Liver (tissue), 9 donors: Measurements from ENCODE around the gene RBMS3. TPM values are rescaled to one million over a fixed set of nuclear protein-coding genes. Genes with fewer than 3 reads are reported as not detected.

Experiments used
- DNase-seq: peaks from one replicate; pipeline ENCODE4 v3.0.0-alpha.2; 2017; ENCODE audit warnings: low spot score
- H3K27ac ChIP-seq, 2 donors: one replicate each; pipeline ENCODE4 v1.7.0; 2013; ENCODE audit warnings: inconsistent platforms in 2 of 2, low read length in 2 of 2, control low read depth in 1 of 2, low read depth in 1 of 2, mild to moderate bottlenecking in 1 of 2
- H3K27me3 ChIP-seq, 4 donors: one replicate each; pipeline versions ENCODE4 v1.6.1 to v1.7.0; 2013; ENCODE audit warnings: low read length in 3 of 4, inconsistent platforms in 1 of 4, mild to moderate bottlenecking in 1 of 4, moderate library complexity in 1 of 4; ENCODE audit not compliant: control insufficient read depth in 4 of 4, insufficient read depth in 4 of 4
- H3K36me3 ChIP-seq, 4 donors: one replicate each; pipeline versions ENCODE4 v1.6.1 to v1.7.0; 2013; ENCODE audit warnings: low read length in 3 of 4, mild to moderate bottlenecking in 3 of 4, low read depth in 1 of 4, moderate library complexity in 1 of 4; ENCODE audit not compliant: control insufficient read depth in 4 of 4, insufficient read depth in 3 of 4
- H3K4me1 ChIP-seq, 4 donors: one replicate each; pipeline versions ENCODE4 v1.6.1 to v1.7.0; 2013; ENCODE audit warnings: low read length in 3 of 4, mild to moderate bottlenecking in 3 of 4, moderate library complexity in 1 of 4; ENCODE audit not compliant: control insufficient read depth in 4 of 4, insufficient read depth in 4 of 4
- H3K4me3 ChIP-seq, 3 donors: one replicate each; pipeline versions ENCODE4 v1.6.1 to v1.7.0; 2013; ENCODE audit warnings: low read length in 3 of 3, control low read depth in 1 of 3, low read depth in 1 of 3, mild to moderate bottlenecking in 1 of 3
- H3K9ac ChIP-seq, 2 donors: one replicate each; pipeline ENCODE4 v1.7.0; 2013; ENCODE audit warnings: low read length in 2 of 2, mild to moderate bottlenecking in 2 of 2, moderate library complexity in 2 of 2, control low read depth in 1 of 2, low read depth in 1 of 2
- H3K9me3 ChIP-seq, 4 donors: one replicate each; pipeline versions ENCODE4 v1.6.1 to v1.7.0; 2013; ENCODE audit warnings: low read length in 3 of 4; ENCODE audit not compliant: control insufficient read depth in 4 of 4
- ATF3 ChIP-seq: IDR thresholded peaks from 2 replicates; pipeline ENCODE4 v1.6.1; 2016; ENCODE audit warnings: antibody characterized with exemption
- CTCF ChIP-seq: fragments of 150-350 bp; IDR thresholded peaks from 2 replicates; pipeline ENCODE4 v1.5.1; 2017; ENCODE audit warnings: improper control_type of control experiment, low read depth, low read length; ENCODE audit not compliant: missing input control
- FOXA1 ChIP-seq: IDR thresholded peaks from 2 replicates; pipeline ENCODE4 v1.6.1; 2016; ENCODE audit warnings: antibody characterized with exemption
- FOXA2 ChIP-seq: IDR thresholded peaks from 2 replicates; pipeline ENCODE4 v1.6.1; 2016; ENCODE audit warnings: antibody characterized with exemption
- GABPA ChIP-seq, 2 donors: IDR thresholded peaks in 1 of 2; conservative IDR thresholded peaks in 1 of 2; 2 replicates each; pipeline ENCODE4 v1.6.1; 2016; ENCODE audit warnings: antibody characterized with exemption in 2 of 2, mild to moderate bottlenecking in 1 of 2, moderate library complexity in 1 of 2
- HNF4A ChIP-seq, 2 donors: conservative IDR thresholded peaks; 2 replicates each; pipeline ENCODE4 v1.6.1; 2016; ENCODE audit warnings: antibody characterized with exemption in 2 of 2, mild to moderate bottlenecking in 2 of 2
- HNF4G ChIP-seq: IDR thresholded peaks from 2 replicates; pipeline ENCODE4 v1.6.1; 2016; ENCODE audit warnings: antibody characterized with exemption
- JUND ChIP-seq, 2 donors: IDR thresholded peaks; 2 replicates each; pipeline ENCODE4 v1.6.1; 2016; ENCODE audit warnings: antibody characterized with exemption in 2 of 2
- MAX ChIP-seq: IDR thresholded peaks from 2 replicates; pipeline ENCODE4 v1.6.1; 2016; ENCODE audit warnings: antibody characterized with exemption
- RAD21 ChIP-seq, 2 donors: IDR thresholded peaks; 2 replicates each; pipeline ENCODE4 v1.6.1; 2016; ENCODE audit warnings: antibody characterized with exemption in 2 of 2, mild to moderate bottlenecking in 2 of 2
- REST ChIP-seq: IDR thresholded peaks from 2 replicates; pipeline ENCODE4 v1.6.1; 2016; ENCODE audit warnings: antibody characterized with exemption, mild to moderate bottlenecking
- RXRA ChIP-seq, 2 donors: IDR thresholded peaks; 2 replicates each; pipeline ENCODE4 v1.6.1; 2017 to 2018; ENCODE audit warnings: antibody characterized with exemption in 2 of 2, mild to moderate bottlenecking in 1 of 2
- SP1 ChIP-seq: IDR thresholded peaks from 2 replicates; pipeline ENCODE4 v1.6.1; 2018; ENCODE audit warnings: antibody characterized with exemption, mild to moderate bottlenecking
- TAF1 ChIP-seq: conservative IDR thresholded peaks from 2 replicates; pipeline ENCODE4 v1.6.1; 2016; ENCODE audit warnings: antibody characterized with exemption, mild to moderate bottlenecking
- YY1 ChIP-seq: IDR thresholded peaks from 2 replicates; pipeline ENCODE4 v1.6.1; 2016; ENCODE audit warnings: antibody characterized with exemption, mild to moderate bottlenecking
- ZBTB33 ChIP-seq: IDR thresholded peaks from 2 replicates; pipeline ENCODE4 v1.6.1; 2016; ENCODE audit warnings: antibody characterized with exemption
- WGBS: extraction: QIAGEN DNeasy Blood & Tissue Kit; methylation state at CpG from one replicate; pipeline ENCODE4 v1.1.7; 2013; 5-methylcytosine and 5-hydroxymethylcytosine counted together
- polyA plus RNA-seq, 2 donors: library from polyadenylated mRNA; stranded (reverse) in 1 of 2; unstranded in 1 of 2; fragments of 200-250 nt in 1 of 2; fragments of >200 nt in 1 of 2; fragmentation: Nextera tagmentation in 1 of 2; extraction: Ambion mirVana in 1 of 2; gene quantifications; one replicate each; pipeline versions ENCODE4 v1.2.1 to v1.2.3, GENCODE V29; 2013 to 2015
- total RNA-seq, 2 donors: library from RNA; depleted of rRNA; stranded (reverse); fragments of >200 nt; gene quantifications; one replicate each; pipeline ENCODE4 v1.2.3, GENCODE V29; 2014
- donor health status: healthy.
- donor health status: healthy.
- donor health status: healthy.
- donor health status: healthy.
- donor health status: healthy.

RBMS3 gene
- total and polyA plus RNA-seq, 4 donors: 1.2 to 14.9 (median 9.3) TPM

GRCh38 chr3:29635888-29636287 is 355.0 kb downstream of the RBMS3 start:
- Histone ChIP-seq H3K9ac (no peak overlapping the region), H3K27me3 (no peaks in the 10 kb centered on the region), H3K9me3 (peaks cover 0 to 5% (median under 1%) of the 10 kb centered on the region in 4 donors), H3K4me1 (no peaks in the 10 kb centered on the region), H3K4me3 (no peak overlapping the region), H3K27ac (no peak overlapping the region), H3K36me3 (no peaks in the 10 kb centered on the region)
- WGBS: 64% methylated on average over 1 of the region's 1 CpG
- DNase-seq: no peak
- TF ChIP-seq FOXA1: no peak
- no peak for TF ChIP-seq GABPA (IDR thresholded peaks at IDR 0.05 in 1 of 2, conservative IDR thresholded peaks at IDR 0.05 in 1 of 2)
- no peak for TF ChIP-seq FOXA2
- TF ChIP-seq CTCF: no peak
- TF ChIP-seq ZBTB33: no peak
- no peak for TF ChIP-seq RXRA (IDR thresholded peaks at IDR 0.05)
- TF ChIP-seq HNF4G: no peak
- TF ChIP-seq REST: no peak
- no peak for TF ChIP-seq HNF4A (conservative IDR thresholded peaks at IDR 0.05)
- no peak for TF ChIP-seq YY1
- no peak for TF ChIP-seq ATF3

- no peaks in the 10 kb centered on the region for H3K4me1 ChIP-seq
- DNase-seq: no peak
- no peak overlapping the region for H3K9ac ChIP-seq
- H3K27ac ChIP-seq: no peak overlapping the region
- H3K4me3 ChIP-seq: no peak overlapping the region
- H3K27me3 ChIP-seq: no peaks in the 10 kb centered on the region
- H3K9me3 ChIP-seq: peaks cover 0 to 5% (median under 1%) of the 10 kb centered on the region in 4 donors
- H3K36me3 ChIP-seq: no peaks in the 10 kb centered on the region
- WGBS: 90% methylated on average over 3 of the region's 3 CpGs
- TF ChIP-seq ZBTB33 (no peak), GABPA (IDR thresholded peaks at IDR 0.05 in 1 of 2, conservative IDR thresholded peaks at IDR 0.05 in 1 of 2) (no peak), ATF3 (no peak), MAX (no peak), HNF4G (no peak), FOXA2 (no peak), JUND (IDR thresholded peaks at IDR 0.05) (no peak), HNF4A (conservative IDR thresholded peaks at IDR 0.05) (no peak), RXRA (IDR thresholded peaks at IDR 0.05) (no peak), TAF1 (no peak), SP1 (no peak), CTCF (no peak), YY1 (no peak), RAD21 (IDR thresholded peaks at IDR 0.05) (no peak)
Observed at GRCh38 chr3:29637068-29637467, 356.2 kb downstream of the RBMS3 start.
